ENCODE results near the gene ATG16L1.

DNA sequence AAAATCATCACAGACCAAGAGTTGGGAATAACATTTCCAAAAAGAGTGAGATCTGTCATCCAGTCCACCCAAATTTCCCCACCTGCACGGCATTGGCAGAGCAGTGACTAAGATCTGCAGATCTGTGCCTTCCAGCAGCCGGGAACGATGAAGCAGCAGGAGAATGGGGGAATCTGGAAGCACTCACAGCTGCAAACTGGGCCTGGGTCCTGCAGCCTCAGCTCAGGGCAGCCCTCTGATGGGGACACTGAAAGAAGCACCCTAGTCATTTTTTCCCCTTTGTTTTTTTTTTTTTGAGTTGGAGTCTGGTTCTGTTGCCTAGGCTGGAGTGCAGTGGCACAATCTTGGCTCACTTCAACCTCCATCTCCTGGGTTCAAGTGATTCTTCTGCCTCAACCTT lies 51.8 kb downstream of the ATG16L1 start:
- TF ChIP-seq, protein P1, sequence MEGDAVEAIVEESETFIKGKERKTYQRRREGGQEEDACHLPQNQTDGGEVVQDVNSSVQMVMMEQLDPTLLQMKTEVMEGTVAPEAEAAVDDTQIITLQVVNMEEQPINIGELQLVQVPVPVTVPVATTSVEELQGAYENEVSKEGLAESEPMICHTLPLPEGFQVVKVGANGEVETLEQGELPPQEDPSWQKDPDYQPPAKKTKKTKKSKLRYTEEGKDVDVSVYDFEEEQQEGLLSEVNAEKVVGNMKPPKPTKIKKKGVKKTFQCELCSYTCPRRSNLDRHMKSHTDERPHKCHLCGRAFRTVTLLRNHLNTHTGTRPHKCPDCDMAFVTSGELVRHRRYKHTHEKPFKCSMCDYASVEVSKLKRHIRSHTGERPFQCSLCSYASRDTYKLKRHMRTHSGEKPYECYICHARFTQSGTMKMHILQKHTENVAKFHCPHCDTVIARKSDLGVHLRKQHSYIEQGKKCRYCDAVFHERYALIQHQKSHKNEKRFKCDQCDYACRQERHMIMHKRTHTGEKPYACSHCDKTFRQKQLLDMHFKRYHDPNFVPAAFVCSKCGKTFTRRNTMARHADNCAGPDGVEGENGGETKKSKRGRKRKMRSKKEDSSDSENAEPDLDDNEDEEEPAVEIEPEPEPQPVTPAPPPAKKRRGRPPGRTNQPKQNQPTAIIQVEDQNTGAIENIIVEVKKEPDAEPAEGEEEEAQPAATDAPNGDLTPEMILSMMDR (IDR thresholded peaks at IDR 0.05): no peak
- no peak for TF ChIP-seq EP300 (IDR thresholded peaks at IDR 0.05)

Measured in ovary (tissue), 3 donors.